ENCODE results near the gene ZNF688. TPM values are rescaled to one million over a fixed set of nuclear protein-coding genes. Genes with fewer than 3 reads are reported as not detected.

ZNF688 gene
- total RNA-seq, 2 donors from 2014 or later = 9.6 to 13.5 TPM

GRCh38 chr16:30533748-30534367, 37.7 kb downstream of the ZNF688 start:
- no peak for DNase-seq (ENCODE audit: low spot score)
- H3K27ac ChIP-seq = peak overlapping the region; percentile 91 to 98
- TF ChIP-seq, protein P1, sequence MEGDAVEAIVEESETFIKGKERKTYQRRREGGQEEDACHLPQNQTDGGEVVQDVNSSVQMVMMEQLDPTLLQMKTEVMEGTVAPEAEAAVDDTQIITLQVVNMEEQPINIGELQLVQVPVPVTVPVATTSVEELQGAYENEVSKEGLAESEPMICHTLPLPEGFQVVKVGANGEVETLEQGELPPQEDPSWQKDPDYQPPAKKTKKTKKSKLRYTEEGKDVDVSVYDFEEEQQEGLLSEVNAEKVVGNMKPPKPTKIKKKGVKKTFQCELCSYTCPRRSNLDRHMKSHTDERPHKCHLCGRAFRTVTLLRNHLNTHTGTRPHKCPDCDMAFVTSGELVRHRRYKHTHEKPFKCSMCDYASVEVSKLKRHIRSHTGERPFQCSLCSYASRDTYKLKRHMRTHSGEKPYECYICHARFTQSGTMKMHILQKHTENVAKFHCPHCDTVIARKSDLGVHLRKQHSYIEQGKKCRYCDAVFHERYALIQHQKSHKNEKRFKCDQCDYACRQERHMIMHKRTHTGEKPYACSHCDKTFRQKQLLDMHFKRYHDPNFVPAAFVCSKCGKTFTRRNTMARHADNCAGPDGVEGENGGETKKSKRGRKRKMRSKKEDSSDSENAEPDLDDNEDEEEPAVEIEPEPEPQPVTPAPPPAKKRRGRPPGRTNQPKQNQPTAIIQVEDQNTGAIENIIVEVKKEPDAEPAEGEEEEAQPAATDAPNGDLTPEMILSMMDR (IDR thresholded peaks at IDR 0.05) = no peak
- no peaks in the 10 kb centered on the region for H3K27me3 ChIP-seq
- peak overlapping the region; percentile 71 to 82 for H3K4me3 ChIP-seq
- peaks cover 0 to 29% of the 10 kb centered on the region in 2 donors for H3K4me1 ChIP-seq
- peaks cover 20% of the 10 kb centered on the region for H3K36me3 ChIP-seq
- H3K9me3 ChIP-seq = no peaks in the 10 kb centered on the region

- Histone ChIP-seq H3K9me3 (no peaks in the 10 kb centered on the region), H3K4me1 (peaks cover 0 to 27% of the 10 kb centered on the region in 2 donors), H3K27ac (peak overlapping the region in 1 of 2 donors; percentile 91), H3K27me3 (no peaks in the 10 kb centered on the region), H3K36me3 (peaks cover 20% of the 10 kb centered on the region), H3K4me3 (no peak overlapping the region)
- DNase-seq (ENCODE audit: low spot score) = no peak
- TF ChIP-seq, protein P1 (IDR thresholded peaks at IDR 0.05) = no peak
These were observed 38.4 kb downstream of the ZNF688 start for GRCh38 chr16:30533146-30533522.

DNA sequence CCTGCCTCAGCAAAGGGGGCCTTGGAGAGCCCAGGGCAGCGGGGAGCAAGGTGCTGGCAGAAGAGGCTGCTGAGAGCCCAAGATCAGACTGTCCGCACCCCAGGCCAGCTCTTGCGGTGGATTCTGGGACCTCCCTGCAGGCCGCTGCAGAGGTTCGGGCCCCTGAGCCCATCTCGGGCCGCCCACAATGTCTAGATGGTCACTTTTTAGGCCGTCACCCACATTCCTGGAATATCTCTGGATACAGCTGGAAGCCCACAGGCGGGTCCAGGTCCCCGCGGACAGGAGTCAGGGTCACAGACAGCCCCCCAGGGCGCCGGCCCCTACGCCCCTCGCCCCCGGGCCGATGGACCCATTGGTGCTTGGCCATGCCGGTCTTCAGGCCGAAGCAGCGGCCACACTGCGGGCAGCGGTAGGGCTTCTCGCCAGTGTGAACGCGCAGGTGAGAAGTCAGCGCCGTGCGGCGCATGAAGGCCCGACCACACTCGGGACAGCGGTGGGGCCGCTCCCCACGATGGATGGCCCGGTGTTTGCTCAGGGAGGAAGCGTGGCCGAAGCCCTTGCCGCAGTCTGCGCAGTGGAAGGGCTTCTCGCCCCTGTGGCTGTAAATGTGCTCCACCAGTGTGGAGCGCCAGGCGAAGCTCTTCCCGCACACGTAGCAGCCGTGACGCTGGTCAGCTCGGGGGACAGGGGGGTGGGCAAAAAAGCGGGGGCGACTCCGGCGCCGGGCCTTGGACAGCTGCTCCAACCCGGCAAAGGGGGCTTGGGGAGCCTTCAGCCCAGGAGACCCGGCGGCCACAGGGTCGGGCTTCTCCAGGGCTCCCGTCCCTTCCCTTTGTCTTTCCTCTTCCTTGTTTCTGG, 39.0 kb downstream of the ZNF688 start:
- Histone ChIP-seq H3K27me3 (no peaks in the 10 kb centered on the region), H3K4me3 (no peak overlapping the region), H3K4me1 (peaks cover 0 to 33% of the 10 kb centered on the region in 2 donors), H3K27ac (peak overlapping the region in 1 of 2 donors; percentile 91), H3K36me3 (peaks cover 20% of the 10 kb centered on the region), H3K9me3 (no peaks in the 10 kb centered on the region)
- DNase-seq (ENCODE audit: low spot score) = no peak
- TF ChIP-seq, protein P1 (IDR thresholded peaks at IDR 0.05) = no peak

- no peak for DNase-seq (ENCODE audit: low spot score)
- TF ChIP-seq, protein P1 (IDR thresholded peaks at IDR 0.05) = no peak
- Histone ChIP-seq H3K4me1 (peaks cover 0 to 34% of the 10 kb centered on the region in 2 donors), H3K4me3 (no peak overlapping the region), H3K9me3 (no peaks in the 10 kb centered on the region), H3K27ac (no peak overlapping the region), H3K27me3 (no peaks in the 10 kb centered on the region), H3K36me3 (peaks cover 20% of the 10 kb centered on the region)
These were observed 41.1 kb downstream of the ZNF688 start for GRCh38 chr16:30530163-30531037.

DNA sequence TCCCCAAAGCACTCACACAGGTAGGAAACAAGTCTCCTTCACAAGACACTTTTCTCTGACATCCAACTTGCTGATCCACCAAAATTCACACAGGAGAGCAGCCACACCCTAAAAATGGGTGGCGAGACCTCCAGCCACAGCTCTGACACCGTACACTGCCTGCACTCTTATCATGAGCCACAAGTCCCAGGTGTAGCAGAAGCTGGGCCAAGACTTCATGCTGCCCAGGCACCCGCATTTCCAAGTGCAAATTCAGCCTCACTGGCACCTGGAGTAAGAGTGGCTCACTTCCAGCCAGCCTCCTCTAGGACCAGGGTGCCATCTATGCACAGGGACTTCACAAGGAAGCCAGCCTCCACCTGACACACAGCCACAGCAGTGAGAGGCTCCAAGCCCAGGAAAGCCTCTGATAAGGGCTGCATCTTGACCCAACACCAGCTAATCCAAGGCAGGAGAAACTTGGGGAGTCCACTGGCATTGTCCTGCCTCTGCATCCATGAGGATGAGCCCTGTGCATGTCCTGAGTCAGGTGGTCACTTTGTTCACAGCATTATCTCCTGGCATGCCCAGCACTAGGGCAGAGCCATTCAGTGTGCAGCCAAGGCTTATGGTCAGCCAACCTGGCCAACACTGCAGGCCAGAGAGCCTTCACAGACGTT, 42.6 kb downstream of the ZNF688 start:
- peaks cover 20% of the 10 kb centered on the region for H3K36me3 ChIP-seq
- peaks cover 0 to 37% of the 10 kb centered on the region in 2 donors for H3K4me1 ChIP-seq
- H3K27ac ChIP-seq = no peak overlapping the region
- H3K9me3 ChIP-seq = no peaks in the 10 kb centered on the region
- H3K27me3 ChIP-seq = no peaks in the 10 kb centered on the region
- TF ChIP-seq, protein P1 (IDR thresholded peaks at IDR 0.05) = no peak
- no peak for DNase-seq (ENCODE audit: low spot score)
- no peak overlapping the region for H3K4me3 ChIP-seq

Data from right atrium auricular region (tissue), 2 donors.